OCI-M2 (cell line): ENCODE data around the gene SPTLC3.
"Not testable (repeated sequence)": the region's sequence is repeated elsewhere in the genome, so short reads cannot be mapped to it uniquely, and the experiment has no call there.

Experiments used
- DNase-seq: peaks from one replicate; lab custom pipeline; 2025; ENCODE audit not compliant: unreplicated experiment; lab: John Stamatoyannopoulos, UW

Gene SPTLC3

GRCh38 chr20:13008761-13009681 is at the start of gene SPTLC3:
Gene SPTLC3, plus strand, starts transcription at chr20:13008972. Its CDS starts 296 bp downstream, at chr20:13009268.
- no peak for DNase-seq

GRCh38 chr20:12961725-12962124 is 47.0 kb upstream of the SPTLC3 start:
- DNase-seq: no peak

- no peak for DNase-seq
Observed at GRCh38 chr20:12962895-12963294, 45.9 kb upstream of the SPTLC3 start.

- DNase-seq: no peak
Observed at GRCh38 chr20:12963416-12963815, 45.4 kb upstream of the SPTLC3 start.

- DNase-seq: no peak
Observed at GRCh38 chr20:12965212-12965869, 43.4 kb upstream of the SPTLC3 start.

GRCh38 chr20:12965870-12966251 is 42.9 kb upstream of the SPTLC3 start:
- DNase-seq: no peak

GRCh38 chr20:12966468-12967085 is 42.2 kb upstream of the SPTLC3 start:
- no peak for DNase-seq

GRCh38 chr20:12967932-12968331 is 40.8 kb upstream of the SPTLC3 start:
- no peak for DNase-seq

GRCh38 chr20:12968472-12968871 is 40.3 kb upstream of the SPTLC3 start:
- no peak for DNase-seq

- no peak for DNase-seq
Observed at GRCh38 chr20:12969071-12969669, 39.6 kb upstream of the SPTLC3 start.

- no peak for DNase-seq
Observed at GRCh38 chr20:12970372-12970821, 38.4 kb upstream of the SPTLC3 start.

GRCh38 chr20:12975833-12976608 is 32.8 kb upstream of the SPTLC3 start:
- DNase-seq: no peak

- no peak for DNase-seq
Observed at GRCh38 chr20:12976720-12977309, 32.0 kb upstream of the SPTLC3 start.

- no peak for DNase-seq
Observed at GRCh38 chr20:12977328-12978125, 31.2 kb upstream of the SPTLC3 start.

GRCh38 chr20:12978126-12978394 is 30.7 kb upstream of the SPTLC3 start:
- DNase-seq: no peak

- no peak for DNase-seq
Observed at GRCh38 chr20:12978613-12979495, 29.9 kb upstream of the SPTLC3 start.

- not testable (repeated sequence) for DNase-seq
Observed at GRCh38 chr20:12979713-12980112, 29.1 kb upstream of the SPTLC3 start.

GRCh38 chr20:12982098-12982497 is 26.7 kb upstream of the SPTLC3 start:
- DNase-seq: no peak
